Stimulated activated CD4-positive, alpha-beta T cell treated with anti-CD3 and anti-CD28 coated beads, TNF-alpha, amount 100 ng/mL, for 1 hour (primary cell): Measurements from ENCODE around the gene NUDT10.
A peak's percentile ranks its signal among the peaks of the same experiment; 100 is the strongest.
"Not testable (repeated sequence)": the region's sequence is repeated elsewhere in the genome, so short reads cannot be mapped to it uniquely, and the experiment has no call there.

Source experiments
- DNase-seq, 3 donors: peaks; one replicate each; pipeline ENCODE4 v3.0.0-alpha.2; 2020; ENCODE audit warnings: low read depth in 3 of 3, low spot score in 1 of 3

The NUDT10 gene

DNA sequence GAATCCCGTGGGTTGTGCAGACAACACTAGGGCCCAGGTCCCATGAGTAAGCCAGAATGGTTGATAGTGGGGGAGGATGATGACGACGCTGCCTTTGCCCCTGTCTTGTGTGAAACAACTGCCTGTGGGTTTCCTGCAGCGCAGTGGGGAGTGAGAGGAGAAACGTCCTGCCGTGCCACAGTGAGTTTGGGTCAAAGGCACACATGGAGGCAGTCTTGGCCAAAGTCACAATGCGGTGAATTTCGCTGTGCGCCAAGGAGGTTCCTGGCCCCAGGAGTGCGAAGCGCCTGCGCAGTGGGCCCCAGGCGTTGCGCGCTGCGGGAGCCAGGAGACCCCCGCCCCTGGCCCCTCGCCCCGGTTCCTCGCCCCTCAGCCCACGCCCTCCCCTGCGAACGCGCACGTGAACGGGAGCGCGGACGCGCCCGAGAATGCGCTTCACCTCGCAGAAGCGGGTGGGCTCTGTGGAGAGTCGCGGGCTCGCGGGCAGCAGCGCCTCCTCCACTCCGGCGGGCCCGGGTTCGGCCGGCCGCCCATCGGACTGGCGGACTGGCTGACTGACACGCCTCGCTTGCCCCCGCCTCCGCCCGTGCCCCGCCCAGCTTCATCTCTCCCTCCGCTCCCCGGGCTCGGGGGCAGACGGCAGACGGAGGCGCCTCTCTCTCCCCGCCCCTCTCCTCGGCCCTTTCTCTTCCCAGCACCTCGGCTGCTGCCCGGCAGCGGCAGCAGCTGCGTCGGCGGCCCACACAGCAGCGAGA, at the start of gene NUDT10:
NUDT10 (plus strand) TSS at position 635 of the 755 bp plus-strand sequence. CDS start 144 bp downstream, outside the sequence.
- peak in 1 of 3 donors; percentile 7 for DNase-seq

DNA sequence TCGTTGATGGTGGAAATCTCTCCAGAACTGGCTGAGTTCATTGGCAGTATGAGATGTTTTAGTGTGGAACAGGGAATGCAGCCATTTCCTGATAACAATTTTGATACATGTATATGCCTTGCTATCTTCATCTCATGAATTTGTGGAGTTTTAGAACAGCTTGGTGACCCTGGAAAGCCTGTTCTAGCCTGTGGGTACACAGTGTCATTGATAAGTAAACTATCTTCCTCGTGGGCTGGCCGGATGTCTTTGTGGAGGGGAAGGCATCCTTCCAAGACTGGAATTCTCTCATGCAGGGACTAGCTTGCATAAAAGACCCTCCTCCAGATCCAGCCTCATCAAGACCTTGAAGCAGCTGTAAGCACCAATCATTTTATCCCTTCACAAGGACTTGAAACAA, 40.2 kb upstream of the NUDT10 start:
- DNase-seq, result no peak

- DNase-seq, result no peak
Observed at GRCh38 chrX:51296138-51296537, 36.5 kb upstream of the NUDT10 start.

- DNase-seq, result no peak
Observed at GRCh38 chrX:51316271-51316670, 16.4 kb upstream of the NUDT10 start.

GRCh38 chrX:51332943-51333785, 542 bp downstream of the NUDT10 start:
- DNase-seq, result not testable (repeated sequence)

DNA sequence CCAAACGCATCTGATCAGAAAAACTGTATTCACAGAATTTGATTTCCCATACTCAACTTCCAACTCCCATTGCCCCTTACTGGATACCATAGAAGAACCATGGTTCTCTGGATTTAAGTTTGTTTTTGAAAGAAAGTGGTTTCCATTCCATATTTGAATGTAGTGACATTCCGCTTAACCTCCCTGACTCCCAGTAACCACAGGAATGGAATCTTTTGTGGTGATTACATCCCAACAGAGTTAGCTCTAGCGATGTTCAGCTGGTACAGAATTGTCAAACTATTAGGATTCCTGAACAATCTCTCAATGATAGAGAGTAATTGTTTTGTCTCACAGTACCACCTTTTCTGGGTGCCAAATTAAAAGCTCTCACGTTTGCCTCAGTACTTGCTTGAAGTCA, 1.7 kb downstream of the NUDT10 start:
- DNase-seq, result no peak

- DNase-seq, result no peak
Observed at GRCh38 chrX:51336584-51336983, 4.0 kb downstream of the NUDT10 start.

DNA sequence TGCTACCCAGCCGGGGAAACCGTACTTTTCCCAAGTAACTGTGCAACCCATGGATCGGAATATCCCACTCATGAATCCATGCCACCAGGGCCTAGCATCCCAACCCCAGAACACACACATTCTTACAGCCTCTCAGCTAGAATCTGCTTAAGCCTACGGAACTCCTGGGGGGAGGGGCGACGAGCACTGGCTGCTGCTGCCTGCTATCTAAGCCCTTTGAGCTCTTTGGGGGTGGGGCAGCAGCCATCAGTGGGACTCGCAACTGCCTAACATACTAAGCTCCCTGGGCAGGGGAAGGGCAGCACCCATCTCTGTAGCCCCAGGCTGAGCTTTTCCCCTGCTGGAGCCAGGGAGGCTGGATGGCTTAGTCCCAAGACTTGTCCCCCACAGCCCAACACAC, 28.6 kb downstream of the NUDT10 start:
- DNase-seq, result no peak

- DNase-seq, result no peak
Observed at GRCh38 chrX:51376672-51377071, 44.0 kb downstream of the NUDT10 start.
